Measurements from ENCODE around the gene PHACTR3. TPM values are rescaled to one million over a fixed set of nuclear protein-coding genes. Genes with fewer than 3 reads are reported as not detected.
A peak's percentile ranks its signal among the peaks of the same experiment; 100 is the strongest.

Gene PHACTR3
- total RNA-seq, 2 donors from 2014 or later, result 6.4 to 6.9 TPM

- ATAC-seq (no peak), DNase-seq (no peak)
- intact Hi-C loops (cut with DNase I), result no loop called here
These were observed 19.9 kb upstream of the PHACTR3 start for GRCh38 chr20:59584278-59584925.

DNA sequence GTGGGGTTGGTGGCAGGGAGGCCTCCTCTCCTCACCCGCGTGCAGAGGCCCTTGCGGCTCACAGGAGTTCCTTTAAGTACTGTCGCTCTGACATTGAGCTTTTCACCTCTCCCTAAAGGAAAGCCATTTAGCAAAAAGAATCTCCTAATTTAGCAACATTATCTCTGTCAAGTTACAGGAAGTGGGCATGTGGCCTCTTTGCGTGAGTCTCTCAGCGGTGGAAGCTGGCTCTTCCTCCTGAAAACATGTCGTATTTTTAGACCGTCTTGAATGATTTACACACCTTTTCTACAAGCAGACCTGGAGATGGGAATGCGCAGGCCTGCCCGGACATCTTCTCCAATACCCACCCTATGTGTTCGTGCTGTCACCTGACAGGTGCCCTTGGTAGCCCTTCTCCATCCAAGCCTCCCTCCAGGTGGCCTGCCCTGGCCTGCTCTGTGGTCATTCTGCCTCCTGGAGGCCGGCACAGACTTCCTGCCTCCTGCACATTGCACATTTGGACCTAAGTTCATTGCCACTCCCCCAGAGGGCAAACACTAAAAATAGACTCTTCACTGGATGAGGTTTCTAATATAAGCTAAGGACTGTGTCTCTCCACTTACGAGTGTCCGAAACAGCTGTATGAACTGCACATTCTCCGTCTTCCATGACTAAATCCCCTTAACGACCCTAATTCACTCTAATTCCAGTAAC lies 18.5 kb upstream of the PHACTR3 start:
- DNase-seq (no peak), ATAC-seq (peak; percentile 44 to 52)
- intact Hi-C loops (cut with DNase I), result no loop called here

DNA sequence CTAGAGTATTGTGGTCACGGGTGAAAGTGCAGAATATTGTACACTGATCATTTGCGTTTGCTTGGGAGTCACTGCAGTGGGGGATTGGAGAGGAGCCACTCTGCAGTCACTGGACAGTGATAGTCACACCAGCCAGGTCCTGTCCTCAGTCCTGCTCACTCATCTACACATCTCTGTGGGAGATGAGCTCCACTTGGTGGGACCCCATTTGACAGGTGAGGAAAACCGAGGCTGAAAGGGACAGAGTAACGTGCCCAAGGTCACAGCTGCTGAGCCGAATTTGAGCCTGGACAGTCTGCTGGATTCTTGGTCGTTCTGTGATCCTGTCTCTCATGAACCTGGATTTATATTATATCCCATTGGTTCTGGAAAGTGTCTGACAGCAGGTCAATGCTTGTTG lies 17.7 kb upstream of the PHACTR3 start:
- no peak for DNase-seq

DNA sequence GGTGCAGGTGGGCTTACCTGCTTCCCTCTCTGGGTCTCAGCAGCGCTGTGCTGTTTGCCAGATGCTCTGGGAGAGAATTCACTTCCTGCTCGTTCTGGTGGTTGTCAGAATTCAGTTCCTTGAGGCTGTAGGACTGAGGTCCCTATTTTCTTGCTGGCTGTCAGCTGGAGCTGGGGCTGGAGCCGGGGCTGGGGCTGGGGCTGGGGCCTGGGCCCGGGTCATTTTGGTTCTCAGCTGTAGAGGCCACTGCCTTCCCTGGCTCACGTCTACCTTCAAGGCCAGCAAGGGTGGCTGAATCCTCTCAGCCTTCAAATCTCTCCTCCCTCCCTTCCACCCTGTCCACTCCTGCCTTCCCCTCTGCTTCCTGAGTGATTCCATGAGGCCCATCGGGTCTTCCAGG lies 16.8 kb upstream of the PHACTR3 start:
- intact Hi-C loops (cut with DNase I), result no loop called here
- ATAC-seq (no peak), DNase-seq (no peak)

More for the DNA sequence above, 17.7 kb upstream of the PHACTR3 start:
- intact Hi-C loops (cut with DNase I), result no loop called here
- ATAC-seq, result no peak

DNA sequence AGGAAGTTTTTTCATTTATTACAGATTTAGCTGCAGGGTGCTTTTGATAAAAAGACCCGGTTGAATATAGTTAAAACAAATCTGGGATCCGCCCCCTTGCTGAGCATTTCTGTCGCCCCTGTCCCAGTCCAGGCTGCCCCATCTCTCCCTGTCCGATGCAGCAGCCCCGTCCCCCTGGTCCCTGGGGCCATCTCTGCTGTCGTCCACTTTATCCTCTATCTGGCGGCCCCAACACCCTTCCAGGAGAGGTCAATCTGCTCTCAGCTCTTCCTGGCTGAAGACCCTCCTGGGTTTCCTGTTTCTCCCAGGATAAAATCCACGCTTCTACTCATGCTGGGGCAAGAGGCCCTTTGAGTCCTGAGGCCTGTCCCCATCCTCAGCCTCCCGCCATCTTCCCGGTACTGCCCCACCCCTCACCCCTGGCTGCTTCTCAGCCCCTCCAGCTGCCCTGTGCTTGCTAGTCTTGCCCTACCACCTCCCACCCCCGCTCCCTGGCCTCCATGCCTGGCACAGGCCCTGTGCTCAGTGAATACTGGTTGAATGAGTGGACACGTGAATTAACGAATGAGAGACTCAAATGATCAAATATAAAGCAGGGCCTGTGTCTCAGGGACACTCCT lies 16.0 kb upstream of the PHACTR3 start:
- intact Hi-C loops (cut with DNase I), result no loop called here
- ATAC-seq (no peak), DNase-seq (no peak)

- DNase-seq (no peak), ATAC-seq (no peak)
- intact Hi-C loops (cut with DNase I), result no loop called here
These were observed 15.2 kb upstream of the PHACTR3 start for GRCh38 chr20:59589086-59589684.

DNA sequence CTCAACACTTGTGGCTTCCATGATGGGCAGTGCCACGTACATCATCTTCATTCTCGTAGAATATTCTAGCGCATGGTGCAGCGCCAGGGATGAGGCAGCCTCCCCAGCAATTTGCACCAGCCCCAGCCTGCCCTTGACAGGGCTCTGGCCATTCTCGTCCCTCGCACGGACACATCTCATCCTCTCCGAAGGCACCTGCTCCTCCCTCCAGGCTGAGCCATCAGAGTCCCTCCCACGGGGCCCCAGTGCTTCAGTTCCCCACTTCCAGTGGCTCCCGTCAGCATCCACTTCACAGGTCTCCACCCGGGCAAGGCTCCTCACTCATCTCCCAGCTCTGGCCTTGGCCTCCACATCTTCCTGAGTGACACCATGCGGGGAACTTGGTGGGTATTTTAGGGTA lies 13.3 kb upstream of the PHACTR3 start:
- ATAC-seq (no peak), DNase-seq (no peak)
- intact Hi-C loops (cut with DNase I), result loop anchor here in 1 of 2 donors (10.0 kb wide), 1 partner anchor 254 kb away; no protein-coding TSS in a partner anchor

- no peak for DNase-seq
- intact Hi-C loops (cut with DNase I), result loop anchor here (5.0 to 10.0 kb wide), 2 partner anchors 151 to 248 kb away; no protein-coding TSS in a partner anchor
- no peak for ATAC-seq
These were observed 7.7 kb upstream of the PHACTR3 start for GRCh38 chr20:59596690-59597089.

DNA sequence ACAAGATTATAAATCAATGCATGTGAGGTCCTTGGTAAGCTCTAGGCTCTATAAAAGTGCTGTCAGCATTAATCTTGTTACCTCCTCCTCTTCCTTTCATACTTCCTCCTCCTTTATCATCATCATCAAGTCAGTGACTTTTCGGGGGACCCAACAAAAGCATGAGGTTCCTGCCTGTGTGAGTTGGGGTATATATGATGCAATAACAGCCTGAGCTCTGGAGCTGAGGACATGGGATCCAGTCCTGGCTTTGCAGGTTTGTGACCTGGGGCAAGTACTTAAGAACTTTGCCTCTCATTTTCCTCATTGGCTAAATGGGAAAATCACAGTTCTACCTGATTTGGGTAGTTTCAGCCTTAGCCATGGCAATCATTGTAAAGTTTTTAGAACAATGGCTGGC lies 7.1 kb upstream of the PHACTR3 start:
- intact Hi-C loops (cut with DNase I), result loop anchor here (5.0 to 10.0 kb wide), 2 partner anchors 150 to 248 kb away; no protein-coding TSS in a partner anchor
- no peak for ATAC-seq
- no peak for DNase-seq

DNA sequence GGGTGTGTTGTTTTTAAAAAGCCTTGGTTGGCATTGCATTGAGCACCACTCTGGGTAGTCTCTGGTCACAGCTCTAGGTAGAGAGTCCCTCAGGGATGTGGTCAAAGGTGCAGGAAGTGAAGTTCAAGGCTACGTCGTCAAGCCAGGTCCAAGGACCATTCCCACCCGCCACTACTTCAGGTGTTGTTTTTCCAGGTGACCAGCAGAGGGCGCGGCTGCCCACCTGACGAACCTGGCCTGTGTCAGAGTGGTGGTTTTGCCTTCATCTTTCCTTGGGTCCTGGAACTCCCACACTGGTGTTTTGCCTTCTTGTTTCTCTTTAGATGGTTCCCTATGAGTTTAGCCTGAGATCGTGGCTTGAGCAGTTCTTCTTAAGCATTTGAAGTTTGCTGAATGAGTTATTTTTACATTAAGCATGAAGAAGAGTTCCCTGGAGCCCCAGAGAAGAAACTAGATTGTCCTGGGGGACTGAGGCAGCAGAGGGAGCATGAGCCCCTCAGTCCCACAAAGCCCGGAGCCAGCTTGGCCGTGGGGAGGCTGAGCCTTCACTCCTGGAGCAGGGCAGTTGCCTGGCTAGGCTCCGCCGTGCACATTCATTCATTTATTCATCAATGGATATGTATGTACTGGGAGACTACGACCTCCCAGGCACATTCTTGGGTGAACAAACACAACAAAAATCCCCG lies 5.6 kb upstream of the PHACTR3 start:
- ATAC-seq, result peak in 1 of 2 donors; percentile 60
- DNase-seq, result no peak
- intact Hi-C loops (cut with DNase I), result loop anchor here (2.0 to 10.0 kb wide), 3 partner anchors 149 to 246 kb away; no protein-coding TSS in a partner anchor

- DNase-seq, result no peak
- intact Hi-C loops (cut with DNase I), result loop anchor here (2.0 to 10.0 kb wide), 3 partner anchors 147 to 245 kb away; no protein-coding TSS in a partner anchor
- ATAC-seq, result no peak
These were observed 4.4 kb upstream of the PHACTR3 start for GRCh38 chr20:59599941-59600340.

DNA sequence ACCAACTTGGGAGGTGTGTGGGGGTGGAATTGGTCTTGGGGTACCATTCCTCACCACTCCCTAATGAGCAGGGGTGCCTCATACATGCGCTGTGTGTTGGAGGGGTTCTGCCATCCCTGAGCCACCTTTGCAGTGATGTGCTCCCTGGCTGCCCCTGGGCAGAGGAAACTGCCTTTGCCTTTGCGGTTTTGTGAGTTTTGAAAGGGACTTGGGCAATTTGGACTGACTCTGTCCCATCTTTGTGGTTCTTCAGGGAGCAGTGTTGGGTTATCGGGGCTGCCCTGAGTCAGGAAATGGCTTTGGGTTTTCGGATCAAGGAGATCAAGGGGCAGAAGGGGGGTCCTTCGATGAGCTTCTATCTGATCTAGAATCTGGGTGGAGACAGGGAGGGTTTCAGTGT lies 3.9 kb upstream of the PHACTR3 start:
- DNase-seq, result no peak
- intact Hi-C loops (cut with DNase I), result no loop called here
- ATAC-seq, result no peak

DNA sequence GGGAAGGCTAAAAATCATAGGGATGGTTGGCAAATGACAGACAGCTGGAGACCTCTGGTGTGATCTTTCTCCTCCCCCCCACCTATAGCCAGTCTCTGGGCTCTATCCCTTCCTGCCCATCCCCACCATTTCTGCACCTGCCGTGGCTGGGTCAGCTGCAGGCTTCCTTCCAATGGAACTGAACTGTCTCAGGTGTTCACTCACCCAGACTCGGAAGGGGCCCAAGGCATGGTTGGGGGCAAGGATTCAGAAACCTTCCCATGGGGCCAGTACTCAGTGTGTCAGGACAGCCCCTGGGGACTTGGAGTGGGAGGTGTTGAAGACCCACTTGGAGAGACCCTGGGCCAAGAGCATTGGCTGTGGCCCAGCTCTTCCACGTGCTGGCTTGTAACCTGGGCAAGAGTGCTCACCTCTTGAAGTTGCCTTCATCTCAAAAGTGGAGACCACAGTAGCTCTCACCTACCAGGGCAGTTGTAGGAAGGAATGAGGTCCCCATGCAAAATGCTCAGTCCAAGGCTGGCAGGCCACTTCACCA lies 1.7 kb upstream of the PHACTR3 start:
- ATAC-seq (no peak), DNase-seq (no peak)

DNA sequence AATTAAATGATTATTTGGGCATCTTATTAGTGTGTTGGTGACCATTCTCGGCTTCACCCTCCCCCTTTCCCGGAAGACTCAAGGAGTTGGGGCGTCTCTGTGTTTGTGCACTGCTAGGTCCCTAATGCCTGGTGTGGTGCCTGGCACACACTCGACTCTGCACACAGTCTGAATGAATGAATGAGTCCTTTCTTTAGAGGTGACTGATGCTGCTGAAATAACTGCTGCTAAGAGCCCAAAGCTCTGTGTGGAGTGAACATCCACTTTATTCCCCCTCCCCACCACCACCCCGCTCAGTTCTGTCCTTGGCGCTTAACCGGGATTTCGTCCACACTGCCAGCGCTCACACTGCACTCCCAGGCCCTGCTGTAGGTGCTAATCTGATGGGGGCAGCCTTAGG lies 1.2 kb upstream of the PHACTR3 start:
- intact Hi-C loops (cut with DNase I), result no loop called here
- DNase-seq, result no peak
- ATAC-seq, result no peak

More for the DNA sequence above, 1.7 kb upstream of the PHACTR3 start:
- intact Hi-C loops (cut with DNase I), result no loop called here

GRCh38 chr20:59604741-59605600 lies 631 bp downstream of the PHACTR3 start:
- peak; percentile 64 to 69 for ATAC-seq
- intact Hi-C loops (cut with DNase I), result no loop called here
- DNase-seq, result no peak

DNA sequence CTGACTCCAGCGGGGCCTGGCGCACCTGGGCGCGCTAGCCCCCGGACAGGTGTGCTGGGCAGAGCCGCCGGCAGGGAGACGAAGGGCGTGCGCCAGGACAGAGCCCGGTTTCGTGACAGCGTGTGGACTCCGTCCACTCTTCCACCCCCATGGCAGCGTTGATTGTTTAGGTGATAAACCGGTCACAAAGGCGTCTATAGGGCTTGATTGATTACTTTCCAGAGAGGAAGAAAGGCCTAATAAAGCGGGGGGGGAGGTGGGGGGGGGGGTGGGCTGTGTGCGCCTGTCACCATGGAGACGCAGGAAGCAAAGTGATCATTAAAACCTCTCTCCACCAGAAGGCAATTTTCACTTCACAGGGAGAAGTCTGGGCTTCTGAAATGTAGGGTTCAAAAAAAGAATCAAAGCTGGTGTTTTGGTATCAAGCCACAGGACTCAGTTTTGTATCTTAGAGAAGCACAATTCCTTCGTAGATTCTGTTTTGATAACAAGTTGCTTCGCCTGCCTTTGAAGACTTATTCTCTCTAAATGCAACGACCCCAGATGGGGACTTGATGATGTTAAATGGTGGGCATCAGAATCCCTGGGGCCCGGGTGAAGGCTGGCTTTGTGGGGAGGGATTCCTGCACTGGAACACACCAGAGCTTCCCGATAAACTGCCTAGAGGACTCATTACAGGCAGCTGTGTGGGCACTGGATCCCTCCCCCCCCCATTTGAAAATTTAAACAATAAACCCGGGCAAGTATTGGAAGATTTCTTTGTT lies 1.4 kb downstream of the PHACTR3 start:
- DNase-seq (no peak), ATAC-seq (no peak)
- intact Hi-C loops (cut with DNase I), result no loop called here

GRCh38 chr20:59606566-59606965 lies 2.2 kb downstream of the PHACTR3 start:
- ATAC-seq (no peak), DNase-seq (no peak)
- intact Hi-C loops (cut with DNase I), result no loop called here

Data from left cardiac atrium (tissue), 4 donors.